Sciatic nerve (tissue), 2 donors: ENCODE data around the gene CAMK4. TPM values are rescaled to one million over a fixed set of nuclear protein-coding genes. Genes with fewer than 3 reads are reported as not detected.
"Not testable (repeated sequence)": the region's sequence is repeated elsewhere in the genome, so short reads cannot be mapped to it uniquely, and the experiment has no call there.

Experiments used
- ATAC-seq: fragments of 200-7000 bp; cut with Tn5 transposase; one replicate; pipeline ENCODE4 v1.9.1; 2020; ENCODE audit warnings: mild to moderate bottlenecking, moderate library complexity
- DNase-seq: peaks from one replicate; pipeline ENCODE4 v3.0.0-alpha.2; 2020; ENCODE audit warnings: low spot score
- intact Hi-C: fragments of 100-400 bp; cut with DNase I; formaldehyde crosslinking; loops from one replicate; pipeline ENCODE4 v1.14.2; 2022
- total RNA-seq: library from RNA; stranded (reverse); fragmentation: NEBNext Ultra II Directional; extraction: Animal tissue kit (Norgen Biotek cat#: 25700); gene quantifications from one replicate; pipeline ENCODE4 v1.2.1, GENCODE V29; 2021
- donor health status: DM: no; HTN: no; CAD: no.
- donor health status: DM: no; HTN: no; CAD: no.

CAMK4 gene
- total RNA-seq, 1 donor from 2014 or later = 2.2 TPM

DNA sequence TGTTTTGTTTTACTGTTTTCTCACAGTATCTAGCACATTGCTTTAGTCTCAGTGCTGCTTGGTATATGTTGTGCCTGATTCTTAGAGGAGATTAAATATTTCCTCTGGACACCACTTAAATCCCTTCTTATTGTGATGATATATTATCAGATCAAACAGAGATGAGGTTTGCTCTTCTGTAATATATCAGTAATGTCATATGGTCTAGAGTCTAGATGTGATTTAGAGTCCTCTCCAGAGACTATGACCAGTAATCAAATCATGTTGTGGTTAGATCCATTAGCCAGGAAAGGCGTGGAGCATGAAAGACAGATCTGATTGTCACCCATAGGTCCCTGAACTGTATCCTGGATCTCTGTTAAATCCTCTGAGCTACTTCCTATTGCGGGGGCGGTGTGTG is 24.4 kb downstream of the CAMK4 start:
- no peak for ATAC-seq
- intact Hi-C loops = no loop called here
- no peak for DNase-seq

DNA sequence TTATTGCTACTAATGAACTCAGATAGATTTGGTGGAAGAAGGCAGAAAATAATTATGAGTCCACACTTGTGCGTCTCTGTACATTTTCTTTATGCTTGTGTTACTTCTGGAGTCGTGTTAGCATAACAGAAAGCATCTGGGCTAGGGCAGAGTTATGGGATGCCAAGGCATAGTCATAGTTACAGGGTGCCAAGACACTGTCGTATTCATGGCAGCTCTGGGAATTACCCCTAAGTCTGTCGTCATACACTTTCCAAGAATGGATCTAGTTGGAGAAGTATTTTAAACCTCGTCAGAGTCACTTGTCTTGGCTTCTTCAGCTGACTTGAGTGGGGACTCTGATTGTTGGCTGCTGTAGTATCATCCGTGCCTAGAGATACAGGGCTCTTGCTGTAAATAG is 27.7 kb downstream of the CAMK4 start:
- DNase-seq (no peak), ATAC-seq (no peak)
- intact Hi-C loops = no loop called here

DNA sequence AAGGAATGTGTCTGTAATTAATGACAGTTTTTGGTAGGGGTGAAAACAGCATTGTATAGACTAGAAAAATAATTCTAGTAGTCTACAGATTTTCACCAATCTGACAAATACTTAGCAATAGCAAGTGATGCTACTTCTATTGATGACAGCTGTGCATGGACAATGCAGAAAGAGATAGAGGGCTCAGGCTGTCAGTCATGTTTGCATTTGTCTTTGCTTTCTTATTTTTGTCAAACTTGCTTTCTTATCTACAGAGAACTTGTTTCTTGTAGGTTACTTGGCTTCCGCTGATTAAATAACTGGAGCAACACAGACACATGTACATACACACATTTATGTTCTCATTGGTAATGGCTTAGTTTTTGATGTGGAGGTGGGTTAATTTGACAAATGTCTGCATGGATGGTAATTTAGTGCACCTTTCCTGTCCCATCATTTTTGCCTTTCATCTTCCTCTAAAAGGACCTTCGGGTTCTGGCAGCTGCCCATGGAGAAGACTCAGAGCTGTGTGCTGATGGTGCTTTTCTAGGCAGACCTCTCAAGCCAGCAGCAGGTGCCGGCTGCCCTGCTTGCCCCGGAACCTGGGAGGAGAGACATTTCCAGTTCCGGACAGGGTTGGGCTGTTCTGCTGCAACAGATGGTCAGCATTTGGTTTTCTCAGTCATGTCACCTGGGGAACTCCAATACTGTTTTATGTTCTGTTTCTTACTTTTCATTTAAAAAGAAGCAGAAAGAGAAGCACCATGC is 28.8 kb downstream of the CAMK4 start:
- DNase-seq = no peak
- intact Hi-C loops = no loop called here
- no peak for ATAC-seq

DNA sequence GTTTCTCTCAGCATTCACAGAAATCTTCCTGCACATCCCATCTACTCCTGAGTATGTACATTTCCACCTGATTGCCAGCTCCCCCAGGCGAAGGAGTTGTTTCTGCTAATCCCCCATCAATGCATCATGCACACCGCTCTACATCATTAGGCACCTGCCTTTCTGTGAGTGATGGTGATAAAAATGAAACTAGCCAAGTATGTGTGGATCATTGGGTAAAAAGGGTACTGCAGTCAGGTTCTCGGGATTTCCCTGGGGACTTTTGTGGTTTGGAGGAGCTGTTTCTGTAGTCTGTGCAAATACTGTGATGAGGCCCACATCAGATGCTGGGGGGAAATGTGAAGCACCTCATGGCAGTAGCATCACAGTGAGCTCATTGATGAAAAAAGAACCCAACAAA is 30.4 kb downstream of the CAMK4 start:
- intact Hi-C loops = no loop called here
- no peak for DNase-seq

DNA sequence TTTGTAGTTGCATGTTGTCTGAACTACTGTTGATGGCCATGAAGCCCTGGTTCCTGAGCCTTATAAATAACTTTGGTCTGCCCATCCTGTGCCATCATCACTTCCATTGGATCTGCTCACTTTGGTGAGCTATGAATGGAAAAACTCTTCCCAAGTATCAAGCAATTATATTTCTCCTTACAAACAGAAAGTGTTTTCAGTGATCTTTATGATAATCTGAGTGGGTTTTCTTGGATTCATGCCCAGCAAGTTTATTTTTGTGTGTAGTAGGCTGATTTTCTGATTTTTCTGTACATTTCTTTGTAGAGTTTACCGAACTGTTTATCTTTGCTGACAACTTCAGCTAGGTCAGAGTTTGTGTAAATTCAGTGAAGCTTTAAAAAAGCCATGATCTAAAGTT is 31.0 kb downstream of the CAMK4 start:
- DNase-seq (no peak), ATAC-seq (no peak)
- intact Hi-C loops = no loop called here

More for the DNA sequence above, 30.4 kb downstream of the CAMK4 start:
- ATAC-seq = no peak

DNA sequence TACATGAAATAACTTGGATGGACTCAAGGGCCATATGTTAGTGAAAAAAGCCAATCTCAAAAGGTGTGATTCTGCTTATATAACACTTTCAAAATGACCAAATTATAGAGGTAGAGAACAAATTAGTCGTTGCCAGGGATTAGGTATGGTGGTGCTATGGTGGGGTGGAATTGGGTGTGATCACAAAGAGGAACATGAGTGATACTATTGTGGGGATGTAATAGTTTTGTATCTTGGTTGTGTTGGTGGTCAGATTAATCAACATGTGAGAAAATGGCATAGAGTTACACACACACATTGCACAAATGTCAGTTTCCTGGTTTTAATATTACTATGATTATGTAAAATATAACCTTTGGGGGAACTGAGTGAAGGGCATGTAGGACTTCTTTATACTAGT is 31.9 kb downstream of the CAMK4 start:
- intact Hi-C loops = no loop called here
- ATAC-seq (no peak), DNase-seq (no peak)

DNA sequence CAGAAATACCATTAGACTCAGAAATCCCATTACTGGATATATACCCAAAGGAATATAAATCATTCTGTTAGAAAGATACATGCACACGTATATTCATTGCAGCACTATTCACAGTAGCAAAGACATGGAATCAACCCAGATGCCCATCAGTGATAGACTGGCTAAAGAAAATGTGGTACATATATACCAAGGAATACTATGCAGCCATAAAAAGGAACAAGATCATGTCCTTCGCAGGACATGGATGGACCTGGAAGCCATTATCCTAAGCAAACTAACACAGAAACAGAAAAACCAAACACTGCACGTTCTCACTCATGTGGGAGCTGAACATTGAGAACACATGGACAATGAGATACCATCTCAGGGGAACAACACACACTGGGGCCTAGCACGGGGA is 33.4 kb downstream of the CAMK4 start:
- DNase-seq, intact Hi-C loops, ATAC-seq: not testable (repeated sequence)

DNA sequence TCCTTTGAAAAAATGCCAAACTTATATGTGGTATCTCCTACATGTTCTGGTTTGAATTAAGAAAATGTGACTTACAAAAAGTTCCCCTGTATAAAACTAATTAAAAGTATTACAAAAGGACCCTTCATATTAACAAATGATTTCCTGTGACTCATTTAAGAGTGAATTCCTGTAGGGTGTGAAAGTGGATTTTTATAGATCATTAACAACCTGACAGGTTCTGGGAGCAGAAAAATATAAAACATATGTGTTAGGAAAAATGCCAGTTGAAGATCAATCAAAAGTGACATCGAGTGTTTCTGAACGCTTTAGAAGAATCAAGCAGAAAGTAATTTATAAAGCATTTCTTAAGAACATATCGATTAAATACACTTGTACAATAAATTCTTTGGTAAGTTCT is 35.5 kb downstream of the CAMK4 start:
- ATAC-seq (no peak), DNase-seq (no peak)
- intact Hi-C loops = no loop called here

DNA sequence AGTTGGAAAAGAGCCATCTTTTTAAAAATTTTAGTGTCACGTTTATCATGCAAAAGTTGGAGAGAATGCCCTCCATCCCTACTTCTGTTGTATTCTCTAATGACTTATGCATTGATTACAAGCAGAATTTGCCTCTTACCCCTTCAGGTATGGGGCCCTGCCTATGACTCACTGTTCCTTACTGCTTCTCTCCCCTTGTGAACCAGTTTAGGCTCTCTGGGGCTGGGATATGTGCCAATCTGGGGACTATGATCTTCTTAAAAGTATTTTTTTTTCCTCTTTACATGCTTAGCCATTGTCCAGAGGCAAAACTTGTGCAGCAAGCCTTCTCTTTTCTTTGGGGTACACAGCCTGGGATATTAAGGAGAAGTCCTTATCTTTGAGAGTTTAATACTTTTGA is 37.4 kb downstream of the CAMK4 start:
- no peak for DNase-seq
- ATAC-seq = no peak
- intact Hi-C loops = no loop called here

DNA sequence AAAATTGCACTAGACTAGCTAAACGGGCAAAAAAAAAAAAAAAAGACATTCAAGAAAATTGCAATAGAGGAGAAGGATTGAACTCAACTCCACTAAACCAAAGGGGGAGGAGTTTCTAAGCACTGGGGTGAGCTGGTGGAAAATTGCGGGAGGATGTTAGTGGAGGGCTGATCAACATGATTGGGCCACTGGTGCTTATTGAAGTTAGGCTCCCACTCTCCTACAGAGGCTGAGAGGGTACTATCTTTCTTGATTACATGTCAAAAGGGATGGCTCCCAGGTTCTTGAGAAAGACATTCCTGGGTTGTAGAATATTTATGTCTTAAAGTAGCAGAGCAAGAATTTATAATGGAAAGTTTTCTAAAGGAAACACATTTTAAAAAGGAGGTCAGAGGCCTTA is 38.0 kb downstream of the CAMK4 start:
- intact Hi-C loops = no loop called here
- no peak for ATAC-seq
- no peak for DNase-seq

DNA sequence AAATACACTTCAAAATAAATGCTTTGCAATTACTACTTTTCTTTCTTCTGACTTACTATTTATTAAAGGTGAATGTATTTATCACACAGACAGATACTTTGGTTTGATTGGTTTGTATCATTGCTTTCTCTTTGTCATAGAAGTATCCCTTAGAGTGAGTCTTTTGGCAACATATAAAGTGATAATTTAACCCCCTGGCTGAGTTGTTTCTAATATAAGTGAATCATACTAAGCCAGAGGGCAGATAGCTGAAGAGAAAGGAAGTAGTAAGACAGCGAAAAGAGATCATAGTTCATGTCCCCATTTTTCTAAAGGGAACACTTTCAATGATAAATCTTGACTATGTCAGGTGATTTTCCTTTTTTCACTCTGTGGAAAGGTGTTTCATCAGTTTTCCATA is 38.6 kb downstream of the CAMK4 start:
- intact Hi-C loops = no loop called here
- ATAC-seq = no peak
- no peak for DNase-seq

DNA sequence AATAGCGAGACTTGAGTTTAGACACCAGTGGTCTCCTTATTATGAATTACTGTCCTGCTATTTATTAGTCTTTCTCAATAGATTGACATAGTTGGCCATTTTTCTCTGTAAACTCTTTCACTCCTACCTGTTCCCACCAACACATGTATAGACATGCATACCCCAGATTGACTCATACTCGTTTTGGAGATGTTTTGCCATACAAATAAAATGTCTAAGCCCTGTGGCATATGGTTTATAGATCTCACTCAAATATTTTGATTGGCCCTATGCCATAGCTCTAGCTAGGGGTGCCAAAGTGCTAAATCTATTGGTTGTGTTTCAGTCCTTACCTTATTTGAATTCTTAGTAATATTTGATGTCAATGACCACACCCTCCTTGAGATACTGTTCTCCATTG is 42.3 kb downstream of the CAMK4 start:
- intact Hi-C loops = no loop called here
- DNase-seq (no peak), ATAC-seq (no peak)

DNA sequence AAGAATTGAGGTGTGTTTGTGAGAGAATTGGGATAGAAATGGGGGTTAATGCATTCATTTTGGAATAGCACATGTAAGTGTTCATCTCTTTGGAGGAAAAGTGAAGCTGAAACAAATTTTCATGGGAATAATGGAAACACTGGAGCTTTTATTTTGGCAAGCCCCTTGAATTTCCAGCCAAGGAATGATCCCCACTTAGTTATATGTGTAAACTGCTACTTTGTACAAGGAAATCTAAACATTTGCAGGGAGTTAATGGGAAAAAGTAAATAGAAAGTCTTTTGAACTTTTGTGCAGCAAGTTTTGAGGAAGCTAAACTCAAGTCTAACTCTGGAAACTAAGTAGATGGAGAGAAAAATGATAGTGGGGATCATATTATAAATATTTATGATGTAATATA is 44.1 kb downstream of the CAMK4 start:
- no peak for DNase-seq
- ATAC-seq = no peak
- intact Hi-C loops = no loop called here

DNA sequence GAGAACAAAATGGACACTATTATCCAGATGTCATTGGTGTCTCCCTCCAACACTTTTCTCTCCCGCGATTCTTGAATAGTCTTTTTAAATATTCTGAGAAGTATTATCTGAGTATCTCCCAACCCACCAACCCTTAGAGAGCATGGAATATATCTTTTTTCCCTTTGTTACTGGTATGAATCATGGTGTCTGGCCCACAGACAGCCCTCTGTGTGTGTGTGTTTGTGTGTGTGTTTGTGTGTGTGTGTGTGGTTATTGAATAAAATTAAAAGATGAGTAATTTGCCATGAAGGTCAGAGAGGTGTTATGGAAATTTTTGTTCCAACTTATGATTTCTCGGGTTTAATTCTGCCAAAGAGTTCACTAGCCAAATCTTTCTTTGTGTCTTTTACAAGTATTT is 47.7 kb downstream of the CAMK4 start:
- DNase-seq (no peak), ATAC-seq (no peak)
- intact Hi-C loops = no loop called here

DNA sequence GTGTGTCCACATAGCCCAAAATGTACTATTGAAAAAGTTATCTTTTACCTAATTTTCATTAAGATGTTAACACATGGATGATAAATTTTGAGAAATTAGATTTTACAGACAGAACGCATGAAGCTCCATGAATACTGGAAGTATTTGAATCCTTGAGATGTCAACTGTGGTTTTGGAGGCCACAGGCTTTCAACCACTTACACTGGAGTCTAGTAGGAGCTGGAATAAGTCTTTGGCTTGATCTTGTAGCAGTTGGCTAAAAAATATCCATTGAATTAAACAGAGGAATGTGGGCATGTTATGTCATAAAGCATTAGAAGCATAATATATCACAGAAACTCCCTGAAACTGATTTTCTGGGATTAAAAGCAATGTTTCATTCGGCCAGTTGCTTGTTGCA is 52.9 kb downstream of the CAMK4 start:
- no peak for DNase-seq
- ATAC-seq = no peak
- intact Hi-C loops = no loop called here

DNA sequence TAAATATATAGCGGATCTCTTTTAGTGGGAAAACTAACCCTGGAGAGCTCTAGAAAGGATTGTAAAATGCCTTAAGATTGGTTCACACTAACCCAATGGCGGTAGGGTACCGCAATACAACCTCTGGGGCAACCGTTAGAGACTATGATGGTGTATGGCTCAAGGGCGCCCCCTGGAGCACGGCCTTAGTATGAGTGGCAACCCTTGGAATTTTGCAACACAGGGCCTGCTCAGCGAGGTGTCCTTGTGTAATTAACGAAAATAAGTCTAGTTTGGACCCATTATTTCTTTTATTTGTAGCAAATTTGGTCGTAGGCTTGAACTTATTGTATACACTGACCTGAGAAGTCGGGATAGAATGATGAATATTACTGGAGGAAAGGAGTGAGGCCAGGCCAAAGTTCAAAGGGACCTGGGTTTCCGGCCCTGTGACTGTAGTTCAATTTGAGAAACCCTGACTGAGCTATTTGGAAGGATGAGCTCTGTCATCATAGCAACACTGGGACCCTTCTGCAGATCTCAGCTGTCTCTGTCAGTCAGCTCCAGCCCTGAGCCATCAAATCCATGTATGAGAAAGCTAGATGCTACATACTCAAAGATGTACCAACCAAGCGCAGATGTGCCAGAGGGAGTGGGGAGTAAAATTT is 54.8 kb downstream of the CAMK4 start:
- ATAC-seq = peak; percentile 55
- intact Hi-C loops = no loop called here
- DNase-seq = peak; percentile 70

DNA sequence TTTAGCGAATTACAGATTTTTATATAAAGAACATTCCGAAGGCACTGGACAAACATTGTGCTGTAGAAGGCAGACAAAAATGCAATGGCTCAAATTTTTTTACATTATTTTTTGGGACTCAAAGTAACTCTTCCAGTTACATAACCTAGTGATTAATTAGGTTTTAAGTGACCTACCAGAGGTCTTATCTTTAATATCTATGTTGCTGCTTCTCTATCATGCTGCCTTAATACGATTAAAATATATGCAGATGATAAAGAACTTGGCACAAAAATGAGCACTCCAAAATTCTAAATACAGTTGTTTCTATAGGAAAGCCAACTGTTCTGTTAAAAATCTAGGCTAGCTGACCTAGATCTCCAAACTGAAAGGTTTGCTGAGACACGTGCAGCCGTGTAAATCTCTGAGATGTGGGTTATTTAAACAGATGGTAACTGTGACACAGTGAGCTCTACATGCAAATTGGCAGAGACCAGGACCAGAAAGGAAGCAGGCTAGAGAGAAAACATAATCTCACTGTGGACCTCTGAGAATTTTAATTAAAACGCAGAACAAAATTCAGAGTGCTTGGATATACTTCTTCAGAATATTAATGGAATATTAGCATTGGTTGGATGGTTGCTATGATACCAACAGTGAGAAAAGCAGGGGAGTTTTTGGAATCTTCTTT is 56.2 kb downstream of the CAMK4 start:
- DNase-seq (no peak), ATAC-seq (no peak)
- intact Hi-C loops = no loop called here

DNA sequence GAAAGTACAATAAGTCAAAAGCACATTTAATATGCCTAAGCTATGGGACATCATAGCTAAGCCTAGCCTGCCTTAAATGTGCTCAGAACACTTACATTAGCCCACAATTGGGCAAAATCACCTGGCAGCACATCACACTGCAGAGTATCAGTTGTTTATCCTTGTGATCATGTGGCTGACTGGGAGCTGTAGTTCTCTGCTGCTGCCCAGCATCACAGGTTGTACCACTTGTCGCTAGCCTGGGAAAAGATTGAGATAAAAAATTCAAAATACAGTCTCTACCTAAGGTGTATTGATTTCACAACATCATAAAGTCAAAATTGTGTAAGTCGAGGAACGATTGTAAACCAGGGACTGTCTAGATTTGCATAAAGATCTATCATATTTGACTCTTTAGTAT is 58.6 kb downstream of the CAMK4 start:
- intact Hi-C loops = no loop called here
- DNase-seq = no peak
- no peak for ATAC-seq

DNA sequence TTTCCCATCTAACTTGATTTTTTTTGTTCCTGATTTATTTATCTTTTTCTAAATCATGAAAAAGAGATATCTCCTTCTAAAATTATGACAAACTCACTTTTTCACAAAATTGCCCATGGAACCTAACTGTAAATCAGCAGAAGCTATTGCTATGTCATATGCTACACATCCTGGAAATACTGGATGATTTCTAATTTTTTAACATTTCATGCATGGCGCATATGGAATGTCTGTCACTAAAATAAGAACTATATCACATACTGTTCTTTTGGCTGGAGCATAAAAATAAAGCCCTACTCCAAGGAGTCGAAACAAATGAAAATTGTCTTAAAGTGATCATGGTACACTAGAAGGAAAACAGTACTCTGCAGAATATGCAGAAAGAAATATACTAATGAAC is 60.6 kb downstream of the CAMK4 start:
- intact Hi-C loops = no loop called here

DNA sequence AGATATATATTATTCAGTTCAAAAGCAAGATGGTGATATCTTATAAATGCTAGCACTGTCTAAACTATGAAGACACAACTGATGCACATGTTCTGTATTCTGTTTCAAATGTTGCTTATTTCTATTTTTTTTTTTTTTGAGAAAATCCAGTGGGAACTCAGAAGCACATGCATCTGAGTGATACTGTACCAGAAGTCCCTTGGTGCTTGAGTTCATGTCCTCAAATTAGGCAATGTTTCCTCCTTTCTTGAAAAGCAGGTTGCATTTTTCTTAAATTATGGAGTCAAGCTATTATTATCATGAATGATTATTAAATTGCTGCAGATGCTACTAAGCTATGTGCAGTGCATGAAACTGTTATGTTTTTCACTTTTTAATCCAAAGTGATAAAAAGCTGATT is 70.4 kb downstream of the CAMK4 start:
- no peak for DNase-seq
- no peak for ATAC-seq
- intact Hi-C loops = no loop called here

More for the DNA sequence above, 60.6 kb downstream of the CAMK4 start:
- DNase-seq (no peak), ATAC-seq (no peak)
